ENCODE data around the gene ATXN7.

- TF ChIP-seq SPI1 (IDR thresholded peaks at IDR 0.05; ENCODE audit: borderline replicate concordance, insufficient read depth, low read depth, low read length) (no peak), ZBTB33 (IDR thresholded peaks at IDR 0.05) (no peak), CTCF (IDR thresholded peaks at IDR 0.05 in 2 of 3, conservative IDR thresholded peaks at IDR 0.05 in 1 of 3; ENCODE audit: control insufficient read depth in 2 of 3, extremely low read depth in 1 of 3, insufficient read depth in 1 of 3, low read depth in 3 of 3, low read length in 3 of 3) (no peak)
Measured at GRCh38 chr3:63855333-63855940, 8.2 kb upstream of the ATXN7 start.

Data from GM12878 (cell line).